Stimulated activated CD8-positive, alpha-beta memory T cell treated with anti-CD3 and anti-CD28 coated beads, Interleukin-15, amount 100 ng/mL, for 24 hours (primary cell): ENCODE results near the gene MACF1.

ENCODE experiments used
- DNase-seq: peaks from one replicate; pipeline ENCODE4 v3.0.0-alpha.2; 2020; ENCODE audit warnings: low read depth

Gene MACF1

GRCh38 chr1:39396671-39397070 is 192.2 kb downstream of the MACF1 start:
- no peak for DNase-seq

DNA sequence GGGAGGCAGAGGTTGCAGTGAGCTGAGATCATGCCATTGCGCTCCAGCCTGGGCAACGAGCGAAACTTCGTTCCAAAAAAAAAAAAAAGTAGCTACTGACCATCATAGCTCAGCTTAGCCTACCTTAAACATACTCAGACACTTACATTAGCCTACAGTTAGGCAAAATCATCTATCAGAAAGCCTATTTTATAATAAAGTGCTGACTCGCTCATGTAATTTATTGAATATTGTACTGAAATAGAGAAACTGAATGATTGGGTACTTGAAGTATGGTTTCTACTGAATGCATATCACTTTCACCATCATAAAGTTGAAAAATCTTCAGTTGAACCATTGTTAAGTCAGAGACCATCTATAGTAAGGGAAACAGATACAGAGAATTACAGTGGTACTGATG is 193.0 kb downstream of the MACF1 start:
- no peak for DNase-seq

- DNase-seq = no peak
These were observed 194.0 kb downstream of the MACF1 start for GRCh38 chr1:39398278-39399021.

DNA sequence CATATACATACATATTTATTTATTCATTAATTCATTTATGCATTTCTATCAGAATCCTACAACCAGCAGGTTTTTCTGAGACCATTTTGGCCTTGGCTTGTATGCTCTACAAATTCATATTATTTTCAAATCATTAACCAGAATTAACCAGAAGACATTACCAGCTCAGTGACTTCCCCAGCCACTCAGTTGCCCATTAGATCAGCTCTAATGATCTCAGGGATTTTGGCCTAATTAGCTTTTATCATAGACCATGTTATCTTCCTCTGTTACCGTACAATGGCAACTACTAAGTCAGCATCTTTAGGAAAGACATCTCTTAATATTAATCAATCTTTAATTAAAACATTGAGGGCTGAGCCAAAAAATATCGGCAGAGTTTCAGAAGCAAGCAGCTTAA is 196.6 kb downstream of the MACF1 start:
- DNase-seq = no peak

DNA sequence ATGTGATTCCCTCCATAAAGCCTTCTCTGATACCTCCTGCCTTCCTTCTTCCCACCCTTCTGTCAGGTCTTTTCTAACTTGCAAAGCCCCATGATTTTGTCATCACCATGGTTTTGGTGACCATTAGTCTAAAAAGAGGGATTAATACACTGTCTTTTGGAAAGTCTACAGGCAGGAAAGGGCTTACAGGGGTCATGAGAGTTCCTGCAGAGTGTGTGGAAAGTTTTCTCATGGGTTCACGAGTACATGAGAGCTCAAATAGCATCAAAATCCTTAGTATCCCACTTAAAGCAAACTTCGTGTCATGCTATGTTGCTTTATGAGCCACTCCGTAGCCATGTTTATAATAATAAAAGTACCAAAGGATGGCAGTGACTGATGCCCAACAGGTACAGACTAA is 200.4 kb downstream of the MACF1 start:
- DNase-seq = no peak

- no peak for DNase-seq
These were observed 200.9 kb downstream of the MACF1 start for GRCh38 chr1:39405358-39405757.

DNA sequence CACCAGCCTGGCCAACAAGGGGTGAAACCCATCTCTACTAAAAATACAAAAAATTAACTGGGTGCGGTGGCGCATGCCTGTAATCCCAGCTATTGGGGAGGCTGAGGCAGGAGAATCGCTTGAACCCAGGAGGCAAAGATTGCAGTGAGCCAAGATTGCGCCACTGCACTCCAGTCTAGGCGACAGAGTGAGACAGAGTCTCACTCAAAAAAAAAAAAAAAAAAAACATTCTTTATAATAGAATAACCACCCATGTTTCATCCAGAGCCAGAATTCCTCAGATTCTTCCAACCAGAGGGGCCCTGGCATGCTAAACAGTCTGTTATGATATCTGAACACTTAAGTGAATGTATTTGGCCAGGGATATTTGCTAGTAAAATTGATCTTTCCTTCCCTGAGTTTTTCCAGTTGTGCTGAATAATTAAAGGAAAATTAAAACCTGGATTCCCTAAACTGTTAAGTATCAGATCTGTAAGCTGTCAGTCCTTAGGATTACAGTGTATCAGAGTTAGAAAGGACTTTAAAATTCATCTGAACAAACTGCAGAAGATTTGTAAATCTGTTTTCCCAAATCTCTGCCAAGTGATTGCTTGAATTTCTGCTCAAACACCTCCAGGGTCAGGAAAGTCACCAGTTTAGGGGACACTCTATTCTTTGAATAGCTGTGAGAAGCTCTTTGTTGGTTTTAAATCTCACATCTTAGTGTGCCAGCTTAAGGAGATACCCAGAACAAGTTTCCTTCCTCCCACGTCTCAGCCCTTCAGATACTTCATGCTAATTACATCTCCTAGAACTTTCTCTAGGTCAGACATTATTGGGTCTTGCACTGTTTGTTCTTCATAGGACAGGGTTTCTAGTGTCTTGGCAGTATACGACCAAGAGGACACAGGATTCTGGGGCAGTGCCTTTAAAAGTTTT is 202.3 kb downstream of the MACF1 start:
- no peak for DNase-seq

DNA sequence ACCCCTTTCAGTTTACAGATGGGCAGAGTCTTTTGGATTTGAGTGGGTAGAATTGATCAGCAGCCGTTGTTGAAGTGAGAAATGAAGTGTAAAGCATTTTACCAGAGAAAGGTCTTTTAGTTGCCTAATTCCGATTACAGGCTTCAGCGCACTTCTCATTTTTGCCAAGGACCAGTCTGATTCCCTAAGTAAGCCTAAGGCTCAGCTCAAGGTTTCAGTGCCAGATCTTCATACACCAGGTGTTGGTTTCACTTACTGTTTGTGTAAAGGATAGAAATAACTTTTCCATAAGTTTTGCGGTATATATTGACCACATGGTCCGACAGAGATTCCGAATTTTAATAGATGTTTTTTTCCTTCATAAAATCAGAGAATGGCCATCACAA is 203.0 kb downstream of the MACF1 start:
- DNase-seq = no peak

- no peak for DNase-seq
These were observed 203.6 kb downstream of the MACF1 start for GRCh38 chr1:39407896-39408640.

- DNase-seq = peak; percentile 59
These were observed 204.2 kb downstream of the MACF1 start for GRCh38 chr1:39408641-39409054.

DNA sequence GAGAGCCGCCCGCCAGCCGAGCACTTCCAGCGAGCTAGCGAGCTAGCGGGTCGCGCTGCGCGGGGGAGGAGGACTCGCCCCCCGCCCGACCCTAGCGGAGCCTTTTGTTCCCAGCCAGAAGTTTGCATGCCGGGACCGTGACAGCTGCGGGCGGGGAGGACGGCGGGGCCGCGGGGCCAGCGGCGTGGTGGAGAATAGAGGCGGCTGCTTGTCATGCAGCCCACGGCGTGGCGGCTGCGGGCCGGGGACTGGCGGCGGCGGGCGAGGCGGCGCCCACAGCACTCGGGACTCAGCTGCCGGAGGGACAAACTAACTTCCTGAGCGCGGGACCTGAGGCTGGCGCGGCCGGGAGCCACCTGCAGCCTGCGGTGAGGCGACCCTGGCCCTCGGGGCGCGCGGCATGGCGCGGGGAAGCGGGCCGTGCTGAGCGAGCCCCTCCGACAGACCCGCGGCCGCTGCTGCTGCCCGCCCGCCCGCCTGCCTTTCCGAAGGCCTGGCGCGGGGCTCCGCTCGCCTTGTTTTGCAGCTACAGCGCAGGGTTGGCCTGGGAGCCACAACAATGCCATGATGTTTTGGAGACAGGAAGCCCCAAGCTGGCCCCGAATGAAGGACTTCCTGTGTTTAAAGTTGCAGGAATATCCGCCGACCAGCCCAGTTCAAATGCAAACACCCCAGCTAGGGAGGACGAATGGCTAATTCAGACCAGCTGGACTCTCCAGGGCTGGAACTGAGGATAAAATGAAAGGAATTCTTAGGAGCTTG is 204.7 kb downstream of the MACF1 start:
- DNase-seq = no peak

- no peak for DNase-seq
These were observed 206.5 kb downstream of the MACF1 start for GRCh38 chr1:39410915-39411436.

DNA sequence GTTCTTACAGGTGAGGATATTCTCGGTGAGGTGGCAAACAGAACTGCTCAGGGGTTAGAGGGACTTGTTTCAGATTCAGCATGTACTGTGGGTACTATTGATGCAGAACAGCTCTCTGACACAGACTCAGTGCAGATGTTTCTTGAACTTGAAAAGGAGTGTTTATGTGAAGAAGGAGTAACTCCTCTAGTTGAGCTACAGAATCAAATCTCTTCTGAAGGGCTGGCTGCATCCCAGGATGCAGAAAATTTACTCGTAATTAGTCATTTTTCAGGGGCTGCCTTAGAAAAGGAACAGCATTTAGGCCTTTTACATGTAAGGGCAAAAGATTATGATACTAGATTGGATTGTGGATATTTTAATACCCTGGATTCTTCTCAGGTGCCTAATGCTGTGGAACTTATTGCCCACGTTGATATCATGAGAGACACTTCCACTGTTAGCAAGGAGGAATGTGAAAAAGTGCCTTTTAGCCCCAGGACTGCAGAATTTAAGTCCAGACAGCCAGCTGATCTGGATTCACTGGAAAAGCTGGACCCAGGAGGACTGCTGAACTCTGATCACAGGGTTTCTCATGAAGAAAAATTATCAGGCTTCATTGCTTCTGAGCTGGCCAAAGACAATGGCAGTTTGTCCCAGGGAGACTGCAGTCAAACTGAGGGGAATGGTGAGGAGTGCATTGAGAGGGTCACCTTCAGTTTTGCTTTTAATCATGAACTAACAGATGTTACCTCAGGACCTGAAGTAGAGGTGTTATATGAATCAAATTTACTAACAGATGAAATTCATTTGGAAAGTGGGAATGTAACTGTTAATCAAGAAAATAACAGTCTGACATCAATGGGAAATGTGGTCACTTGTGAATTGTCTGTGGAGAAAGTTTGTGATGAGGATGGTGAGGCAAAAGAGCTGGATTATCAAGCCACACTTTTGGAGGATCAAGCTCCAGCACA is 207.3 kb downstream of the MACF1 start:
- DNase-seq = no peak

DNA sequence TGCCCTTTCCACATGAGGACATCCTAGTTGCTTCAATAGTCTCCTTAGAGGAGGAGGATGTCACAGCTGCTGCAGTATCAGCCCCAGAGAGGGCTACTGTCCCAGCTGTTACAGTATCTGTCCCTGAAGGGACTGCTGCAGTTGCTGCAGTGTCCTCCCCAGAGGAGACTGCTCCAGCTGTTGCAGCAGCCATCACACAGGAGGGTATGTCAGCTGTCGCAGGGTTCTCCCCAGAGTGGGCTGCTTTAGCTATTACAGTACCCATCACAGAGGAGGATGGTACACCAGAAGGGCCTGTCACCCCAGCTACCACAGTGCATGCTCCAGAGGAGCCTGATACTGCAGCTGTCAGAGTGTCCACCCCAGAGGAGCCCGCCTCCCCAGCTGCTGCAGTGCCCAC is 208.4 kb downstream of the MACF1 start:
- no peak for DNase-seq

- DNase-seq = no peak
These were observed 209.5 kb downstream of the MACF1 start for GRCh38 chr1:39413902-39414528.

GRCh38 chr1:39415553-39415952 is 211.1 kb downstream of the MACF1 start:
- DNase-seq = no peak

DNA sequence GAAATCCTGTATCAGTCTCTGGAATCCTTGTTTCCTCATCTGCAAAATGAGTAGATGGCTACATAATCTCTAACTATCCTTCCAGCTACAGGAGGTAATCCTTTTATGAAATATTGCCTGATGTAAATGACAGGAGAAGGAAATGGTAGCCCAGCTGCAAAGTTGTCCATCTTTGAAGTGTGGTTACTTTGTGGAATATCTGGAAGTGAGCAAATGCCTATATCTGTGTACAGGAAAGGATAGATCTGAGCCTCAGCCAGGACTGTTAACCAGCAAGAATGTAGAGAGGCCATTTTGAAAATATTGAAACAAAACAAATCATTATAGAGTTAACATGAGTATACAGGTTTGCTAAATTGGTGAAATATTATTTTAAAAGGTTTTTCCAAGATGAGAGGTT is 212.1 kb downstream of the MACF1 start:
- no peak for DNase-seq

DNA sequence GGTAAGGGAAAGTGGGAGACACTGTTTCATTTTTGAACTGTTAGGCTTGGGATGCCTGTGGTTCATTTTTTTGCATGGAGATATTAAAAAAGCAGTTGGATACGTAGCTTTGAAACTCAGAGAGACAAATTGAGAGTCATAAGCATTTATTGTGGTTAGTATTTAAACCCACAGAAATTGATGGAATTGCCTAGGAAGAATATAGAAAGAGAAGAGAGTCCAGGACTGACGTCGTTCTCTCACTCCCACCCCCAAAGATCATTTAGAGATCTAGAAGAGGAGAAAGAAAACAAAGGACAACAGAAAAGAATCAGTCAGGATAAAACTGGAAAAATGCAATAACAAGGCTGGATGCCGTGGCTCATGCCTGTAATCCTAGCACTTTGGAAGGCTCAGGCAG is 213.7 kb downstream of the MACF1 start:
- DNase-seq = no peak

DNA sequence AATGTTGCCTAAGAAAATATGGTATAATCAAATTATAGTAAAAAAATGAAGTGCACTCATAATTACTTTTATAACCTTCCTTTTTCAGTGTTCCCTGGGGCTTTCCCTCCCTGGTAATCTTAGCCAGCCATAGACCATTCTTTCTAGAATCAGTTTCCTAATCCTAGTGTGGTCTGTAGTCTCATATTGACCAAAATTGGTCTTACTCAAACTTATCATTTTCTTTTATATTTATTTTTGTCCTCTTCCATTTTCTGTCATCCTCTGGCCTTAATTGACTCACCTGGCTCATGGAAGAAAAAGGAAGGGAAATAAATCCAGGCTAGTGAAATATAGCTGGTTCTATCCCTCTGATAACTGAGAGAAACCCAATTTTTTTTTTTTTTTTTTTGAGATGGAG is 216.0 kb downstream of the MACF1 start:
- DNase-seq = no peak

GRCh38 chr1:39422614-39423013 is 218.1 kb downstream of the MACF1 start:
- DNase-seq = no peak
